ENCODE results near the gene PRR27.

GRCh38 chr4:70196857-70197256, 42.8 kb downstream of the PRR27 start:
- TF ChIP-seq CTCF (IDR thresholded peaks at IDR 0.05) (no peak), ZFX (IDR thresholded peaks at IDR 0.05; ENCODE audit: borderline replicate concordance) (no peak)
